Choroid plexus epithelial cell (primary cell): Measurements from ENCODE around the gene ZNF485.

Experiments
- DNase-seq: peaks from one replicate; pipeline ENCODE4 v3.0.0-alpha.2; 2010; ENCODE audit warnings: low read depth
- H3K4me3 ChIP-seq: 2 replicates; pipeline ENCODE4 v1.5.1; 2011; ENCODE audit warnings: low read depth, mild to moderate bottlenecking, control low read depth, low read length, moderate library complexity
- CTCF ChIP-seq: conservative IDR thresholded peaks from 2 replicates; pipeline ENCODE4 v1.5.1; 2011; ENCODE audit warnings: low read depth, mild to moderate bottlenecking, control low read depth, inconsistent platforms, low read length, moderate library complexity

Gene ZNF485

DNA sequence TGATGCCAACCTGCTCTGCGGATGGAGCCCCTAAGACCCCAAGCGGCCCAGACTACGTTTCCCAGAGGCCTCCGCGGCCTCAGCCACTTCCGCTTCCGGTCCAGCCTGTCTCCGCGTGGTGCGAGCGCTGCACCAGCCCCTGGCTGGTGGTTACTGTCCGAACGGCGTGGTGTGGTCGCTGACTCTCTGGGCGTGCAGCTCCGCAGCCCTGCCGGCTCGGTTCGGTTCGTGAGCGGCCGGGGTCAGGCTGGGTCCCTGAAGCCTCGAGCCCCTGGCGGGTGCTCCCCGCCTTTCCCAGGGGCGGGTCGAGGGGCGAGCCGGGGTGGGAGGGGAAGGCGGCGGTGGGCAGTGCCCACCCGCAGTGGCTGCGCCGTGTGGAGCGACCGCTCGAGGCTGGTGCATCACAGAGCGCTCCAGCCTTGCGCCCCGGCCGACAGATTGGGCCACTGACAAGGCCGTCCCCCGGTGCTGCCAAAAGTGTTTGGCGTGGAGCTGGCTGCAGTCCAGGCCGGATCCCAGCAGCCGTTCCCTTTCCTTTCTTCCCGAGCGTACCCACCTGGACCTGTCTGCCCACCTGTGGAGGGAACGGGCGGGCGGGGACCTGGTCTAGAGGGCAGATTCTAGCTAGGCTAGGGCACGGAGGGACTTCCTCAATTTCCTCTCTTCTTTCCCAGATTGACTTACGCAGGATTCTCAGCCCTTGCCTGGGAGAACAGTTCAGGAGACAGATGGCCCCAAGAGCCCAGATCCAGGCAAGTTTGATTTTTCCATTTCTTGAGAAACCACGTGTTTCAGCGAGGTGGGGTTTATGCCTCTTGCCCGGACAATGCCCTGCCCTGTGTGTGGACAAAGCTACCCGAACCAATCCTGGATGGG is at the start of gene ZNF485:
TSS of gene ZNF485 (plus strand) at position 116 of the 876 bp plus-strand sequence. CDS start at position 729, 613 bp downstream.
- peak within 1 kb of the TSS; percentile 85 for H3K4me3 ChIP-seq
- no peak for TF ChIP-seq CTCF
- DNase-seq, result peak; percentile 69

- no peak for DNase-seq
- TF ChIP-seq CTCF, result no peak
- H3K4me3 ChIP-seq, result no peak overlapping the region
Measured at GRCh38 chr10:43557214-43557613, 49.0 kb upstream of the ZNF485 start.

DNA sequence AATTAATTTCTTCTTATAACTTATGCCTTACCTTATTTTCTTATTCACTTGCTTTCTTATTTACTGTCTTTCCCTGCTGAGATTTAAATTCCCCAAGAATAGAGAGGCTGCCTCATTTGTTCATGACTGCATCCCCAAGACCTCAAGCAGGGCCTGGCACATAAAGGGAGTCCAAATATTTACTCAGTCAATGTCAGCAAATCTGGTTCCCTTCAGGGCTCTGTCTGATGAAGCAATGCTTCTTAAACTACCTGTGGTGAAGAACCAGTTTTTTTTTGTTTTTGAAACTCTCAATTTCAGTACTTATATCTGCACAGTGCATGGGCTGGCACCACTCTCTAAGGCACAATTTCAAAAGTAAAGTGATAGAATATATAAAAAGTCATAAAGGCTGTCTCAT is 36.6 kb upstream of the ZNF485 start:
- no peak for TF ChIP-seq CTCF
- no peak overlapping the region for H3K4me3 ChIP-seq
- no peak for DNase-seq

DNA sequence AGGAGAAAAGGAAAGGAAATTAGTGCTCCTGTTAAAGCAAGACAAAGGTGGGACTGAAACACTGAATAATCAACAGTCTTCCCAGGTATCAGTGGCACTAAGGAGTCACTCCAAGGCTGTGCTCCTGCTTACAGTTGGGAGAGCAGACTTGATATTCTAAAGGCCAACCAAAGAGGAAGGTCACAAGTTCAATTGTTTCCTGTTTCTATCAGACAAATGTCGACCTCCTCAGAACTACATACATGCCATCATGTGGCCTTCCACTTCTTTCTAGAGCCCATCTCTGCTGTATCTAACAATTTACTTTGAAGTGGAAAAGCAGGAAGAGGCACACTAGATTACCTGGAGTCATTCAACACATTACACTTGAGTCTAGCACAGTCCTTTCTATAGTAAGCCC is 35.3 kb upstream of the ZNF485 start:
- no peak overlapping the region for H3K4me3 ChIP-seq
- TF ChIP-seq CTCF, result no peak
- DNase-seq, result no peak

- DNase-seq, result peak; percentile 28
- no peak for TF ChIP-seq CTCF
- H3K4me3 ChIP-seq, result peak overlapping the region; percentile 70
Measured at GRCh38 chr10:43573250-43574000, 32.8 kb upstream of the ZNF485 start.

- peak within 1 kb of the TSS; percentile 70 for H3K4me3 ChIP-seq
- no peak for TF ChIP-seq CTCF
- DNase-seq, result peak; percentile 91
Measured at GRCh38 chr10:43574001-43574892, 32.0 kb upstream of the ZNF485 start, which contains the start of gene ZNF239. ZNF239 (minus strand) TSS chr10:43574616; CDS start chr10:43558079, 16,537 bp downstream.
